ENCODE results near the gene ARHGAP40.
A peak's percentile ranks its signal among the peaks of the same experiment; 100 is the strongest.

The ARHGAP40 gene

DNA sequence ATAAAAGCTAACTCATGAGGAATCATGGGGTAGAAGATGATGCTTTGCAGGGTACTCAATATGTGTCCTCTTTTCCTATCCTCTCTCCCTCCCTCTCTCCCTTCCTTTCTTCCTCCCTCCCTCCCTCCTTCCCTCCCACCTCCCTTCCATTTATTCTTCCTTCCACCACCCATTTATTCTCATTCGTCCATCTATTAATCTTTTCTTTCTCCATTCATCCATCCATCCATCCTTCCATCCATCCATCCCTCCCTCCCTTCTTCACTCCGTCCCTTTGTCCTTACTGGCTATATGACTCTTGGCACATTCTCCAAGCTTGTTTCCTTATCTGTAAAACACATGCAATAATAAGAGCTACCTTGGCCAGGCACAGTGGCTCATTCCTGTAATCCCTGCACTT, 40.9 kb downstream of the ARHGAP40 start:
- Histone ChIP-seq H3K27me3 (peaks cover 31% of the 10 kb centered on the region), H3K36me3 (no peaks in the 10 kb centered on the region), H3K9me3 (no peaks in the 10 kb centered on the region), H3K4me1 (no peaks in the 10 kb centered on the region), H3K4me3 (ENCODE audit: low read depth, low read length) (no peak overlapping the region)
- no peak for DNase-seq
- TF ChIP-seq, protein P1, sequence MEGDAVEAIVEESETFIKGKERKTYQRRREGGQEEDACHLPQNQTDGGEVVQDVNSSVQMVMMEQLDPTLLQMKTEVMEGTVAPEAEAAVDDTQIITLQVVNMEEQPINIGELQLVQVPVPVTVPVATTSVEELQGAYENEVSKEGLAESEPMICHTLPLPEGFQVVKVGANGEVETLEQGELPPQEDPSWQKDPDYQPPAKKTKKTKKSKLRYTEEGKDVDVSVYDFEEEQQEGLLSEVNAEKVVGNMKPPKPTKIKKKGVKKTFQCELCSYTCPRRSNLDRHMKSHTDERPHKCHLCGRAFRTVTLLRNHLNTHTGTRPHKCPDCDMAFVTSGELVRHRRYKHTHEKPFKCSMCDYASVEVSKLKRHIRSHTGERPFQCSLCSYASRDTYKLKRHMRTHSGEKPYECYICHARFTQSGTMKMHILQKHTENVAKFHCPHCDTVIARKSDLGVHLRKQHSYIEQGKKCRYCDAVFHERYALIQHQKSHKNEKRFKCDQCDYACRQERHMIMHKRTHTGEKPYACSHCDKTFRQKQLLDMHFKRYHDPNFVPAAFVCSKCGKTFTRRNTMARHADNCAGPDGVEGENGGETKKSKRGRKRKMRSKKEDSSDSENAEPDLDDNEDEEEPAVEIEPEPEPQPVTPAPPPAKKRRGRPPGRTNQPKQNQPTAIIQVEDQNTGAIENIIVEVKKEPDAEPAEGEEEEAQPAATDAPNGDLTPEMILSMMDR (IDR thresholded peaks at IDR 0.05; ENCODE audit: low read depth, low read length) = no peak

DNA sequence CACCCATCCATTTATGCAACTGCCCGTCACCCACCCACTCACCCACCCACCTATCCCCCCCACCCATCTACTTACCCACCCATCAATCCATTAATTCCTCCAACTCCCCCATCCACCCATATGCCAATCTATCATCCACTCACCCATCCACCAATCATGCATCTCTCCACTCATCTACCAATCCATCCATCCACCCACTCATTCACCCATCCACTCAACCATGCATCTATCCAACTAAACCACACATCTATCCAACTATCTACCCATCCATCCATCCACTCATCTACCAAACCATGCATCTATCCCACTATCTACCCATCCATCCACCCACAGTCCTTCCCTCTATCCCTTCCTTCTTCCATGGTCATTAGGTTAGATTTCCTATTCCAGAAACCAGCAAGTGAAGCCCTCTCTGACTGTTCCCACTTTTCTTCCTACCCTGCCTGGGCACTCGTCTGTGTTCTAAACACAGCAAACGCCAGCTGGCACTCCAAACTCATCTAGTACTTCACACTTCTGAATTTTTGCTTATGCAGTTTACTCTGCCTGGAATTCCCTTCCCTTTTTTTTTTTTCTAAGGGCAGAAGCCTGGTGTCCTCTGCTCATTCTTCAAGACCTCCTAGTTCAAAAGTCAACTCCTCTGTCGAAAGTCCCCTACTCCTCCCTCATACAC, 43.1 kb downstream of the ARHGAP40 start:
- no peaks in the 10 kb centered on the region for H3K9me3 ChIP-seq
- H3K4me1 ChIP-seq = no peaks in the 10 kb centered on the region
- no peak overlapping the region for H3K4me3 ChIP-seq (ENCODE audit: low read depth, low read length)
- no peaks in the 10 kb centered on the region for H3K36me3 ChIP-seq
- DNase-seq = no peak
- peaks cover 34% of the 10 kb centered on the region for H3K27me3 ChIP-seq
- TF ChIP-seq, protein P1 (IDR thresholded peaks at IDR 0.05; ENCODE audit: low read depth, low read length) = no peak

DNA sequence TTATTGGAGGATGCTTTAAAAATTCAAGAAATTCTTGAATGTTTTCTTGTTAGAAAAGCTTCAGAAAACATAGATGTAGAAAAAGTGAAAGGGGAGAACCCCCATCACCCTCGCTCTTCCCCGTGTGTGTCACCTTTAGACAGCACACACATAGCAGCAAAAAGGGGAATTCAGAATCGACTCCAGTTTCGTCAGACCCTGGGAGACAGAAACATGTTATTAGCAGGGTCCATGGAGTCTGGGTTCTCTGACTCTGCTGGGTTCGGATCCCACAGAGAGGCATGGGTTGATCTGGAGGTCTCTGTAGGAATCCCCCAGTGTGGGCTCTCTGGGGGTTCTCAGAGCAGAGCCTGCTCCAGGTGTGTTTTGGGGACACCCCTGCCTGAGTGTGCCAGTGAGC, 43.7 kb downstream of the ARHGAP40 start:
- Histone ChIP-seq H3K9me3 (no peaks in the 10 kb centered on the region), H3K4me3 (ENCODE audit: low read depth, low read length) (no peak overlapping the region), H3K4me1 (no peaks in the 10 kb centered on the region), H3K27me3 (peaks cover 40% of the 10 kb centered on the region), H3K36me3 (no peaks in the 10 kb centered on the region)
- TF ChIP-seq, protein P1 (IDR thresholded peaks at IDR 0.05; ENCODE audit: low read depth, low read length) = no peak
- DNase-seq = no peak

DNA sequence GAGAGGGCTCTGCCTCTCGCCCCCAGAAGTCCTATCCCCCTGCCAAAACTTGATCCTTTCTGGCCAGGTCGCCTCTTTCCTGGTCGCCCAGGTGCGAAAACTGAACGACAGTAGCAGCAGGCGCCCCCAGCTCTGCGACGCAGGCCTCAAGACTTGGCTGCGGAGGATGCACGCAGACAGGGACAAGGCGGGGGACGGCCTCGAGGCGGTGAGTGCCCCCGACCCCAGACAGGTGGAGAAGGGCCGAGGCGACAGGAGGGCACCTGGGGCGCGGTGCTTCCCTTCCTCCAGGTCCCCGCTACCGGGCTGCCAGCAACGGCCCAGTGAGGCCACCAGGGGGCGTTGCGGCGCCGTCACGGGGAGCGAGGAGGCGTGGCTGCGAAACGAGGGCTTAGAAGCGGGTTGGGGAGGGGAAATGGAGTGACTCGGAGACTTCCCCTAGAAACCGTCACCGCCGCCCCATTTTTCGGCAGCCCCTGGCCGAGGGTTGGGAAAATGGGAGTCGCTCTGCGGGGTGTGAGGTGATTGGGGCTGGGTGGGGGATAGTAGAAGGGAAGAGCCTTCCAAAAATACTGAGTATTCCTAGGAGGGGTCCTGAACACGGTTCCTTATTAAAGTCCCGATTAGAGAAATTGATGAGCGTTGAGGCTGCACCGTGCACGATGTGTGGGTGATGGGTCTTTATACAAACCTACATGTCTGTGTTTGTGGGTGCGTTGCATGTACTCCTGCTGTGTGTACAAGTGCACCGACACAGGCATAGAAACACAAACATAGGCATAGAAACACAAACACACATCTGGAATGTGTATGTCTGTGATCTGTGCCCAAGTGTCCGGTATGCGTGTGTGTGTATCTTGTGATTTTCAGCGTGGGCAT, 44.6 kb downstream of the ARHGAP40 start:
- Histone ChIP-seq H3K4me1 (no peaks in the 10 kb centered on the region), H3K4me3 (ENCODE audit: low read depth, low read length) (peak overlapping the region; percentile 41), H3K36me3 (no peaks in the 10 kb centered on the region), H3K9me3 (no peaks in the 10 kb centered on the region), H3K27me3 (peaks cover 45% of the 10 kb centered on the region)
- peak; percentile 84 for DNase-seq
- TF ChIP-seq, protein P1 (IDR thresholded peaks at IDR 0.05; ENCODE audit: low read depth, low read length) = peak; percentile 88

DNA sequence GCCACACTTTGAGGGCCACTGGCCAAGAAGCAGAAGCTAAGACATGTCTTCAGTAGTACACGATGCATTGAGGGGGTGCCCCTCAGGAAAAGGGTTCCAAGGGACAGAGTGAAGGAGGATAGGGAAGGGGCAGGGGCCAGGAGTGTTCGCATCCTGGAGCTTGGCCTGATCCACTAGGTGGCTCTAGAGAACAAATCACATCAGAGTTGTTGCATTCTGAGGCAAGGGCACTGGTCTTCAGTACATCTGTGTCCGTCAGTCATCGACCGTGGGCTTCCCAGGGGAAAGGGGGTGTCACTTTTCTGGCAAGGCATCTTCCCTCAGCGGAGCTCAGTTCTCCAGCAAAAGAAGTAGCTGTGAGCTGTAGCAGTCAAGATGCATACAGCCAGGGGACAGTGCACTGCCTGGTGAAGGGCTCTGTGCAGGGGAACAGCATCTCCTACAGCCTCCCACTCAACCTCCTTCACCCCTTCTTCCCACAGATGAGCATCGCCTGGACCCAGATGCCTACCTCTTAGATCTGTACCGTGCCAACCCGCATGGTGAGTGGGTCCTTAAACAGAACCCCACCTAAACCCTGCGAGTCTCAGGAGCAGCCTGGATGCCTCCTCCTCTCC, 47.8 kb downstream of the ARHGAP40 start:
- H3K4me1 ChIP-seq = no peaks in the 10 kb centered on the region
- TF ChIP-seq, protein P1 (IDR thresholded peaks at IDR 0.05; ENCODE audit: low read depth, low read length) = peak; percentile 85
- no peaks in the 10 kb centered on the region for H3K36me3 ChIP-seq
- peak; percentile 60 for DNase-seq
- no peaks in the 10 kb centered on the region for H3K9me3 ChIP-seq
- no peak overlapping the region for H3K4me3 ChIP-seq (ENCODE audit: low read depth, low read length)
- H3K27me3 ChIP-seq = peaks cover 43% of the 10 kb centered on the region
